Activated T-helper 9 cell treated with anti-CD3 and anti-CD28 coated beads, Interleukin-2, amount 50 U/mL, for 16 hours (primary cell): ENCODE measurements around the gene RFTN1.

Experiments
- DNase-seq: peaks from one replicate; pipeline ENCODE4 v3.0.0-alpha.2; 2020; ENCODE audit warnings: low read depth

The RFTN1 gene

GRCh38 chr3:16406579-16406978 lies 106.9 kb downstream of the RFTN1 start:
- DNase-seq, result no peak

- DNase-seq, result no peak
Observed at GRCh38 chr3:16406166-16406565, 107.3 kb downstream of the RFTN1 start.

- DNase-seq, result no peak
Observed at GRCh38 chr3:16404349-16404895, 109.1 kb downstream of the RFTN1 start.

GRCh38 chr3:16402451-16402850 lies 111.0 kb downstream of the RFTN1 start:
- DNase-seq, result no peak

GRCh38 chr3:16401273-16401672 lies 112.2 kb downstream of the RFTN1 start:
- no peak for DNase-seq

- no peak for DNase-seq
Observed at GRCh38 chr3:16400106-16400931, 113.2 kb downstream of the RFTN1 start.

- DNase-seq, result no peak
Observed at GRCh38 chr3:16399473-16399872, 114.0 kb downstream of the RFTN1 start.

GRCh38 chr3:16398648-16399047 lies 114.9 kb downstream of the RFTN1 start:
- no peak for DNase-seq

- DNase-seq, result no peak
Observed at GRCh38 chr3:16396202-16396601, 117.3 kb downstream of the RFTN1 start.

GRCh38 chr3:16395212-16395611 lies 118.3 kb downstream of the RFTN1 start:
- no peak for DNase-seq

GRCh38 chr3:16394639-16395038 lies 118.9 kb downstream of the RFTN1 start:
- no peak for DNase-seq

GRCh38 chr3:16392717-16393116 lies 120.8 kb downstream of the RFTN1 start:
- DNase-seq, result no peak

- no peak for DNase-seq
Observed at GRCh38 chr3:16392065-16392464, 121.4 kb downstream of the RFTN1 start.

- no peak for DNase-seq
Observed at GRCh38 chr3:16390581-16390980, 122.9 kb downstream of the RFTN1 start.

GRCh38 chr3:16388850-16389441 lies 124.6 kb downstream of the RFTN1 start:
- no peak for DNase-seq

- DNase-seq, result no peak
Observed at GRCh38 chr3:16386561-16386960, 126.9 kb downstream of the RFTN1 start.

GRCh38 chr3:16385151-16385550 lies 128.3 kb downstream of the RFTN1 start:
- no peak for DNase-seq

GRCh38 chr3:16383864-16384263 lies 129.6 kb downstream of the RFTN1 start:
- DNase-seq, result no peak

- no peak for DNase-seq
Observed at GRCh38 chr3:16382845-16383244, 130.7 kb downstream of the RFTN1 start.

GRCh38 chr3:16381426-16381825 lies 132.1 kb downstream of the RFTN1 start:
- no peak for DNase-seq

GRCh38 chr3:16380421-16380820 lies 133.1 kb downstream of the RFTN1 start:
- no peak for DNase-seq

- no peak for DNase-seq
Observed at GRCh38 chr3:16379838-16380237, 133.7 kb downstream of the RFTN1 start.

GRCh38 chr3:16378920-16379319 lies 134.6 kb downstream of the RFTN1 start:
- no peak for DNase-seq
